ENCODE data around the gene PHIP.

DNA sequence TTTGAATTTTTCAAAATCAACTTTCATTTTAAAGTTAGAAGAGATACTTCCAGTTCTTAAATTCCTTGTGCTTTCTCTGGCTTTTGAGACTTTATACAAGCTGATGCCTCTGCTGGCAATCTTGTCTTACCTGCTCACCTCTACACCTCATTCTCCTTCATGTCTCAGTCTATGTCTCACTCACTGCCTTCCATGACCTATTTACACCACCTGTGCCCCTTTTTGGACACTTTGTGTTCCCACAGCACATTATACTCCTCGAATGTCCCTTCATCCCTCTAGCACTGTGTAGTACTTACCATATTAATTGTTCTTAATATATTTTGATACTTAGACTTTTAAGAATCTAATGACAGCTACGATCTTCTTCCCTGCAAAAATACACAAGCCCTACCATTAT is 15.3 kb downstream of the PHIP start:
- TF ChIP-seq, protein P1, sequence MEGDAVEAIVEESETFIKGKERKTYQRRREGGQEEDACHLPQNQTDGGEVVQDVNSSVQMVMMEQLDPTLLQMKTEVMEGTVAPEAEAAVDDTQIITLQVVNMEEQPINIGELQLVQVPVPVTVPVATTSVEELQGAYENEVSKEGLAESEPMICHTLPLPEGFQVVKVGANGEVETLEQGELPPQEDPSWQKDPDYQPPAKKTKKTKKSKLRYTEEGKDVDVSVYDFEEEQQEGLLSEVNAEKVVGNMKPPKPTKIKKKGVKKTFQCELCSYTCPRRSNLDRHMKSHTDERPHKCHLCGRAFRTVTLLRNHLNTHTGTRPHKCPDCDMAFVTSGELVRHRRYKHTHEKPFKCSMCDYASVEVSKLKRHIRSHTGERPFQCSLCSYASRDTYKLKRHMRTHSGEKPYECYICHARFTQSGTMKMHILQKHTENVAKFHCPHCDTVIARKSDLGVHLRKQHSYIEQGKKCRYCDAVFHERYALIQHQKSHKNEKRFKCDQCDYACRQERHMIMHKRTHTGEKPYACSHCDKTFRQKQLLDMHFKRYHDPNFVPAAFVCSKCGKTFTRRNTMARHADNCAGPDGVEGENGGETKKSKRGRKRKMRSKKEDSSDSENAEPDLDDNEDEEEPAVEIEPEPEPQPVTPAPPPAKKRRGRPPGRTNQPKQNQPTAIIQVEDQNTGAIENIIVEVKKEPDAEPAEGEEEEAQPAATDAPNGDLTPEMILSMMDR (IDR thresholded peaks at IDR 0.05; ENCODE audit: low read depth, low read length, poor library complexity, severe bottlenecking), result no peak
- TF ChIP-seq EZH2phosphoT487 (IDR thresholded peaks at IDR 0.05; ENCODE audit: borderline replicate concordance, low read length), result no peak
